Fibroblast of lung (primary cell): ENCODE measurements around the gene EVI5. TPM values are rescaled to one million over a fixed set of nuclear protein-coding genes. Genes with fewer than 3 reads are reported as not detected.

Experiments used
- DNase-seq, 2 donors: peaks; one replicate each; pipeline versions ENCODE4 v3.0.0 to v3.0.0-alpha.2; 2010; ENCODE audit warnings: low read depth in 2 of 2
- H2AFZ ChIP-seq: 2 replicates; pipeline ENCODE4 v1.5.1; 2012; ENCODE audit warnings: low read length, control low read depth, inconsistent platforms
- H3K27ac ChIP-seq: 2 replicates; pipeline ENCODE4 v1.5.1; 2011; ENCODE audit warnings: low read length, control low read depth; ENCODE audit not compliant: insufficient read depth
- H3K27me3 ChIP-seq: 2 replicates; pipeline ENCODE4 v1.5.1; 2011; ENCODE audit warnings: mild to moderate bottlenecking, low read length; ENCODE audit not compliant: control insufficient read depth, insufficient read depth
- H3K36me3 ChIP-seq: 2 replicates; pipeline ENCODE4 v1.5.1; 2011; ENCODE audit warnings: low read length; ENCODE audit not compliant: control insufficient read depth, insufficient read depth
- H3K4me1 ChIP-seq: 2 replicates; pipeline ENCODE4 v1.5.1; 2011; ENCODE audit warnings: low read length; ENCODE audit not compliant: control insufficient read depth, insufficient read depth; ENCODE audit errors: extremely low read depth
- H3K4me2 ChIP-seq: 2 replicates; pipeline ENCODE4 v1.5.1; 2011; ENCODE audit warnings: low read length, control low read depth; ENCODE audit not compliant: insufficient read depth; ENCODE audit errors: extremely low read depth
- H3K4me3 ChIP-seq, 4 experiments: fragments of 200-600 bp in 1 of 4; sonication (generic) in 1 of 4; replicated peaks in 1 of 4; 2 replicates each; pipeline ENCODE4 v1.5.1; 2011 to 2016; ENCODE audit warnings: low read length in 4 of 4, low read depth in 3 of 4, mild to moderate bottlenecking in 3 of 4, control low read depth in 2 of 4, inconsistent platforms in 1 of 4, mixed read lengths in 1 of 4; ENCODE audit not compliant: insufficient read depth in 1 of 4; ENCODE audit errors: control extremely low read depth in 1 of 4
- H3K79me2 ChIP-seq: 2 replicates; pipeline ENCODE4 v1.5.1; 2012; ENCODE audit warnings: mild to moderate bottlenecking, low read length, inconsistent platforms; ENCODE audit not compliant: control insufficient read depth, insufficient read depth
- H3K9ac ChIP-seq: 2 replicates; pipeline ENCODE4 v1.5.1; 2011; ENCODE audit warnings: mild to moderate bottlenecking, low read length, control low read depth; ENCODE audit not compliant: insufficient read depth
- H3K9me3 ChIP-seq: 2 replicates; pipeline ENCODE4 v1.5.1; 2012; ENCODE audit warnings: low read depth, low read length; ENCODE audit not compliant: control insufficient read depth, insufficient read depth
- H4K20me1 ChIP-seq: 2 replicates; pipeline ENCODE4 v1.5.1; 2011; ENCODE audit warnings: low read length; ENCODE audit not compliant: control insufficient read depth, insufficient read depth; ENCODE audit errors: extremely low read depth
- EZH2 ChIP-seq: IDR thresholded peaks from 2 replicates; pipeline ENCODE4 v1.5.1; 2012; ENCODE audit warnings: low read length, control low read depth, mild to moderate bottlenecking; ENCODE audit errors: missing control alignments
- polyA plus RNA-seq, 2 donors: library from polyadenylated mRNA; depleted of rRNA in 1 of 2; stranded (reverse) in 1 of 2; unstranded in 1 of 2; fragments of >200 nt; gene quantifications; 2 replicates each; pipeline ENCODE4 v1.2.1, GENCODE V29; 2011 to 2012; ENCODE audit warnings: missing spikeins in 1 of 2
- total RNA-seq: library from RNA; depleted of rRNA; stranded (reverse); fragments of >200 nt; gene quantifications from 2 replicates; pipeline ENCODE4 v1.2.1, GENCODE V29; 2014
- TF ChIP-seq, protein P1 (sequence below), 2 donors: IDR thresholded peaks in 1 of 2; conservative IDR thresholded peaks in 1 of 2; 1 replicate in 1 of 2; 2 replicates in 1 of 2; pipeline ENCODE4 v1.5.1; 2011 to 2012; ENCODE audit warnings: low read length in 2 of 2, control low read depth in 1 of 2, inconsistent platforms in 1 of 2, low read depth in 1 of 2, mild to moderate bottlenecking in 1 of 2

EVI5 gene
- total and polyA plus RNA-seq, 2 donors (not counting 1 experiment from before 2014, with no cell fraction given): 32.5 to 48.1 TPM

DNA sequence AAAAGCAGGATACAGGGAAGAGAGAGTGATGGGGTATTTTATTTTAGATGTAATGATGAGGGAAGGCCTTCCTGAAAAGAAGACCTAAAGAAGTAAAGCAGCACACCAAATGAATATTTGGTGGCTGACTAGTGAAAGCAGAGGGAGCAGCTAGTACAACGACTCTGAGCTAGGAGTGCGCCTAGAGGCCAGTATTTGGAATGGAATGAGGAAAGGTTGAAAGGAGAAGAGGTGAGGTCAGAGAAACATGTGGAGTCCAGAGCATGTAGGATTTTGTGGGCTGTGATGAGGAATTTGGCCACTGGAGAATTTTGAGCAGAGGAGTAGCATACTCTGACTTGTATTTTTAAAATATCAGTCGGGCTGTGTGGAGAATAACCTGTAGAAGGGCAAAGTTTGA, 35.1 kb upstream of the EVI5 start:
- no peak overlapping the region for H3K4me3 ChIP-seq
- no peak overlapping the region for H2AFZ ChIP-seq
- peak in 1 of 2 donors; percentile 55 for DNase-seq
- TF ChIP-seq, protein P1, sequence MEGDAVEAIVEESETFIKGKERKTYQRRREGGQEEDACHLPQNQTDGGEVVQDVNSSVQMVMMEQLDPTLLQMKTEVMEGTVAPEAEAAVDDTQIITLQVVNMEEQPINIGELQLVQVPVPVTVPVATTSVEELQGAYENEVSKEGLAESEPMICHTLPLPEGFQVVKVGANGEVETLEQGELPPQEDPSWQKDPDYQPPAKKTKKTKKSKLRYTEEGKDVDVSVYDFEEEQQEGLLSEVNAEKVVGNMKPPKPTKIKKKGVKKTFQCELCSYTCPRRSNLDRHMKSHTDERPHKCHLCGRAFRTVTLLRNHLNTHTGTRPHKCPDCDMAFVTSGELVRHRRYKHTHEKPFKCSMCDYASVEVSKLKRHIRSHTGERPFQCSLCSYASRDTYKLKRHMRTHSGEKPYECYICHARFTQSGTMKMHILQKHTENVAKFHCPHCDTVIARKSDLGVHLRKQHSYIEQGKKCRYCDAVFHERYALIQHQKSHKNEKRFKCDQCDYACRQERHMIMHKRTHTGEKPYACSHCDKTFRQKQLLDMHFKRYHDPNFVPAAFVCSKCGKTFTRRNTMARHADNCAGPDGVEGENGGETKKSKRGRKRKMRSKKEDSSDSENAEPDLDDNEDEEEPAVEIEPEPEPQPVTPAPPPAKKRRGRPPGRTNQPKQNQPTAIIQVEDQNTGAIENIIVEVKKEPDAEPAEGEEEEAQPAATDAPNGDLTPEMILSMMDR (conservative IDR thresholded peaks at IDR 0.05 in 1 of 2, IDR thresholded peaks at IDR 0.05 in 1 of 2; ENCODE audit: low read depth in 1 of 2, low read length in 2 of 2): no peak
- no peak for TF ChIP-seq EZH2
- no peaks in the 10 kb centered on the region for H3K4me1 ChIP-seq
- H3K27me3 ChIP-seq: no peaks in the 10 kb centered on the region
- no peak overlapping the region for H3K9ac ChIP-seq
- no peaks in the 10 kb centered on the region for H3K9me3 ChIP-seq
- H4K20me1 ChIP-seq: no peaks in the 10 kb centered on the region
- no peaks in the 10 kb centered on the region for H3K79me2 ChIP-seq
- H3K36me3 ChIP-seq: no peaks in the 10 kb centered on the region
- H3K27ac ChIP-seq: no peak overlapping the region
- no peak overlapping the region for H3K4me2 ChIP-seq

DNA sequence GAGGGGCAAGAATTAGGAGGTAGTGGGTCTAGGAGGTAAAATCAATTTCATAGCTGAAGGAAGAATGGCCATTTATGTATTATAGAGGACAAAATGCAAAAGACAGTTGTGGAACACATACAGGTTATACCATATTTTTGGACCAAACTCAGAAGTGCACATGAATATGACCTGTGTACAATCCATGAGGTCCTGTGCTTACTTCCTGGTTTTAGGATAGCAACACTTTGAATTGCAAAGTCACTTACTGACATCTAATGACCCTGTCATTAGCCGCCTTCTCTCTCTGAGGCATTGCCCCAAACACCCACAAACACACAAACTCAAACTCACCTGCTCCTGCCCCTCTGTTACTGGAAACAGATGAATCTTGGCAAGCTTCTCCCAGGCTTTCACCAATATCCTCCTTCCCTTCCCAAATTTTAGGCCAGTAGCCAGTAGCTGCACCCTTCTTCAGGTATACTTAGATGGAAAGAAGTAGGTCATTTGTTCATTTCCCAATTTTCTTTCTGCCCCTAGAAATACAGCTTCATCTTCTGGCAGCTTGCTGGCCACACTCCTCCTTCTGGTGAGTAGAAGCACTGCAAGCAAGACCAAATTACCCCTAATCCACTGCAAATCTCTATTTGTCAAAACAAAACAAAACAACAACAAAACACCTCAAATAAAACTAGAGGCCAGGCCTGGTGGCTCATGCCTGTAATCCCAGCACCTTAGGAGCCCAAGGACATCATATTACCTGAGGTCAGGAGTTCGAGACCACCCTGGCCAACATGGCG, 33.3 kb upstream of the EVI5 start:
- peak; percentile 25 to 62 for DNase-seq
- no peak overlapping the region for H3K27ac ChIP-seq

DNA sequence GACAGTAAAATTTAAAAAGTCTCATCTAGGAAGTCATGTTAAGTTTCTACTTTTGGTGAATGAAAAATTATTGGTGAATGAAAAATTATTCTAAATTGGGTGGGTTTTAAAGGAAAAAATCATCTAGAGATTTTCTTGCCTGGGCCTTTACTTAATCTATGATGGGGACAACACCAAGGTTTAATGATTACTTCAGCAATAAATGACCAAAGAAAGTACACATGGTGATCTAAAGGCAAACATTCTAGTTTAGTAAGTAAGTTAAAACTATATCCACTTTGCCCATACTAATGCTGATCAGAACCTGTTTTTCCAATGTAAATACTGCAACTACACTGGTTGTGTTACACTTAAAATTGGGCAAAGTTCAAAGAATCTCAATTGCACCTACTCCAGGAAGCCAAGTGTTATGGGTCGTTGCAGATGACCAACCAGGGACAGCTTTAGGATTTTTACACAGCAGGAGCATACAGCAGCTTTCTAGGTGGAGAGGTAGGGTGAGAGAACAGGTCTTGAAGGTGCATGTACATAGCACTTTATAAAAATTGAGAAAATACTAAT, 32.3 kb upstream of the EVI5 start:
- no peak overlapping the region for H3K27ac ChIP-seq
- no peaks in the 10 kb centered on the region for H3K9me3 ChIP-seq
- H3K36me3 ChIP-seq: no peaks in the 10 kb centered on the region
- H3K79me2 ChIP-seq: no peaks in the 10 kb centered on the region
- H3K9ac ChIP-seq: no peak overlapping the region
- H3K27me3 ChIP-seq: no peaks in the 10 kb centered on the region
- H4K20me1 ChIP-seq: no peaks in the 10 kb centered on the region
- TF ChIP-seq, protein P1 (conservative IDR thresholded peaks at IDR 0.05 in 1 of 2, IDR thresholded peaks at IDR 0.05 in 1 of 2; ENCODE audit: low read depth in 1 of 2, low read length in 2 of 2): no peak
- TF ChIP-seq EZH2: no peak
- no peak overlapping the region for H2AFZ ChIP-seq
- DNase-seq: no peak
- H3K4me2 ChIP-seq: no peak overlapping the region
- H3K4me3 ChIP-seq: no peak overlapping the region
- H3K4me1 ChIP-seq: no peaks in the 10 kb centered on the region

More for the DNA sequence above, 33.3 kb upstream of the EVI5 start:
- H3K4me1 ChIP-seq: no peaks in the 10 kb centered on the region
- no peaks in the 10 kb centered on the region for H4K20me1 ChIP-seq
- H3K9ac ChIP-seq: no peak overlapping the region
- H3K4me2 ChIP-seq: no peak overlapping the region
- H3K79me2 ChIP-seq: no peaks in the 10 kb centered on the region
- H3K27me3 ChIP-seq: no peaks in the 10 kb centered on the region
- no peaks in the 10 kb centered on the region for H3K36me3 ChIP-seq
- H3K4me3 ChIP-seq: no peak overlapping the region
- no peak for TF ChIP-seq EZH2
- TF ChIP-seq, protein P1 (conservative IDR thresholded peaks at IDR 0.05 in 1 of 2, IDR thresholded peaks at IDR 0.05 in 1 of 2; ENCODE audit: low read depth in 1 of 2, low read length in 2 of 2): peak; percentile 54 to 83
- H3K9me3 ChIP-seq: no peaks in the 10 kb centered on the region
- H2AFZ ChIP-seq: no peak overlapping the region
